Colonic mucosa (tissue), 4 donors: ENCODE measurements around the gene CCDC80. TPM values are rescaled to one million over a fixed set of nuclear protein-coding genes. Genes with fewer than 3 reads are reported as not detected.

Source experiments
- DNase-seq: peaks from one replicate; pipeline ENCODE4 v3.0.0-alpha.2; 2020
- H3K27ac ChIP-seq: fragments of 200-600 bp; one replicate; pipeline ENCODE4 v1.8.0; 2021
- H3K27me3 ChIP-seq: fragments of 200-600 bp; one replicate; pipeline ENCODE4 v1.8.0; 2021
- H3K36me3 ChIP-seq: fragments of 200-600 bp; one replicate; pipeline ENCODE4 v1.8.0; 2021
- H3K4me1 ChIP-seq: fragments of 200-600 bp; one replicate; pipeline ENCODE4 v1.8.0; 2021; ENCODE audit warnings: mild to moderate bottlenecking
- H3K4me3 ChIP-seq: fragments of 200-600 bp; one replicate; pipeline ENCODE4 v1.8.0; 2021
- H3K9ac ChIP-seq, 2 donors: one replicate each; pipeline ENCODE4 v1.7.0; 2013; ENCODE audit warnings: control low read depth in 2 of 2, low read depth in 2 of 2, low read length in 2 of 2
- H3K9me3 ChIP-seq: fragments of 200-600 bp; one replicate; pipeline ENCODE4 v1.8.0; 2021
- CTCF ChIP-seq: fragments of 200-600 bp; IDR thresholded peaks from one replicate; pipeline ENCODE4 v1.8.0; 2022; ENCODE audit warnings: antibody characterized with exemption, mild to moderate bottlenecking
- intact Hi-C: fragments of 100-400 bp; cut with DNase I; formaldehyde crosslinking; loops from one replicate; pipeline ENCODE4 v1.14.1; 2022
- total RNA-seq, 2 donors: library from RNA; stranded (reverse); fragmentation: NEBNext Ultra II Directional in 1 of 2; extraction: Animal tissue kit (Norgen Biotek cat#: 25700) in 1 of 2; gene quantifications; one replicate each; pipeline ENCODE4 v1.2.1, GENCODE V29; 2021
- donor health status: healthy.
- donor health status: DM: no; HTN: no; CAD: no.
- donor health status: DM: no; HTN: no; CAD: no.

Gene CCDC80
- total RNA-seq, 2 donors from 2014 or later: 7.1 to 36.6 TPM

GRCh38 chr3:112654492-112654891, 13.5 kb upstream of the CCDC80 start:
- H3K9me3 ChIP-seq: no peaks in the 10 kb centered on the region
- DNase-seq: no peak
- no peaks in the 10 kb centered on the region for H3K36me3 ChIP-seq
- no peak overlapping the region for H3K9ac ChIP-seq
- no peaks in the 10 kb centered on the region for H3K27me3 ChIP-seq
- intact Hi-C loops: no loop called here
- H3K4me1 ChIP-seq: no peaks in the 10 kb centered on the region
- no peak overlapping the region for H3K27ac ChIP-seq
- H3K4me3 ChIP-seq: no peak overlapping the region
- no peak for TF ChIP-seq CTCF

- no peak for TF ChIP-seq CTCF
- Histone ChIP-seq H3K9me3 (no peaks in the 10 kb centered on the region), H3K36me3 (no peaks in the 10 kb centered on the region), H3K4me3 (no peak overlapping the region), H3K27ac (no peak overlapping the region), H3K4me1 (no peaks in the 10 kb centered on the region), H3K9ac (no peak overlapping the region), H3K27me3 (no peaks in the 10 kb centered on the region)
- intact Hi-C loops: no loop called here
- no peak for DNase-seq
These were observed 12.9 kb upstream of the CCDC80 start for GRCh38 chr3:112653881-112654300.

- H3K4me1 ChIP-seq: no peaks in the 10 kb centered on the region
- no peaks in the 10 kb centered on the region for H3K36me3 ChIP-seq
- no peak overlapping the region for H3K4me3 ChIP-seq
- DNase-seq: no peak
- TF ChIP-seq CTCF: no peak
- H3K27me3 ChIP-seq: no peaks in the 10 kb centered on the region
- H3K9ac ChIP-seq: no peak overlapping the region
- H3K27ac ChIP-seq: no peak overlapping the region
- H3K9me3 ChIP-seq: no peaks in the 10 kb centered on the region
- intact Hi-C loops: no loop called here
These were observed 12.4 kb upstream of the CCDC80 start for GRCh38 chr3:112653209-112653871.

- no peak for TF ChIP-seq CTCF
- Histone ChIP-seq H3K27ac (no peak overlapping the region), H3K36me3 (no peaks in the 10 kb centered on the region), H3K9ac (no peak overlapping the region), H3K9me3 (no peaks in the 10 kb centered on the region), H3K4me1 (no peaks in the 10 kb centered on the region), H3K27me3 (no peaks in the 10 kb centered on the region), H3K4me3 (no peak overlapping the region)
- DNase-seq: no peak
- intact Hi-C loops: no loop called here
These were observed 10.6 kb upstream of the CCDC80 start for GRCh38 chr3:112651516-112651915.

- Histone ChIP-seq H3K9ac (no peak overlapping the region), H3K4me3 (no peak overlapping the region), H3K9me3 (no peaks in the 10 kb centered on the region), H3K27me3 (no peaks in the 10 kb centered on the region), H3K27ac (no peak overlapping the region), H3K36me3 (no peaks in the 10 kb centered on the region), H3K4me1 (no peaks in the 10 kb centered on the region)
- TF ChIP-seq CTCF: no peak
- no peak for DNase-seq
- intact Hi-C loops: no loop called here
These were observed 10.1 kb upstream of the CCDC80 start for GRCh38 chr3:112651071-112651470.
